ENCODE measurements around the gene VEZT.

Gene VEZT

GRCh38 chr12:95201056-95201670 is 16.4 kb upstream of the VEZT start:
- DNase-seq, result no peak

DNA sequence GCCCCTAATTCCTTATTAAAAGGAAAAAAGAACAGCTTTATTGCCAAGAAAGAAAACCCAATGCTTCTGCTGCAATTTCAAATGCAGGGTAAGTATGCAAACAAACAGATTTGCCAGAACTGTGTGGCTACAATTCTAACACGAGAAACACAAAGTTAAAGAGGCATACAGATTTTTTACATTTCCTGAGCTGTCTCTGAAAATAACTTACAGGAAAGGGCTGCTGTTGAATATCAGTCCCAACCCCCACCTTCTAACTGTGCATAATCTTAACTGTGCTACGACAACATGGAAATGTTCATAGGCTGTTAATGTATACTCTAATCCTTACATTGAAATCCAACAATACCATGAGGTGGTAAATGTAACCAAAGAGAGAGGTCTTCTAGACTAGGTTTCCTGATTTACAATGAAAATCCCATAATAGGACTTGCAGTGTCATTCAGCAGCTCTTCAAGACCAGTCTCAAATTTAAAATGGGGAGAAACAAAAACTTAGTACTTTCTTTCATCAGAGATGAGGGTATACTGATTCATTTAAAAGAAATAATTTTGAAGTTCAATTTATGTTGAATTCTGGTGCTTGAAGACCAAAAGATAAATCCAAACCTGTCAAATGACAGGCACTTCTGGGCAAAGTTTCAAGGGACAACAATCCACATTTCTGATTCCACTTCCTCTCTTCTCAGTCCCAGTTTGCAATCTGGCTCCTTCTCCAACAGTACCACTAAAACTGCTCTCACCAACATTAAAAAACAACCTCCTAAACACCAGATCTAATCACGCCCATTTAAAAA is 14.7 kb upstream of the VEZT start:
- no peak for DNase-seq

- DNase-seq, result no peak
Measured at GRCh38 chr12:95203487-95204030, 14.0 kb upstream of the VEZT start.

GRCh38 chr12:95204141-95204866 is 13.3 kb upstream of the VEZT start:
- DNase-seq, result no peak

- no peak for DNase-seq
Measured at GRCh38 chr12:95205016-95205624, 12.5 kb upstream of the VEZT start.

DNA sequence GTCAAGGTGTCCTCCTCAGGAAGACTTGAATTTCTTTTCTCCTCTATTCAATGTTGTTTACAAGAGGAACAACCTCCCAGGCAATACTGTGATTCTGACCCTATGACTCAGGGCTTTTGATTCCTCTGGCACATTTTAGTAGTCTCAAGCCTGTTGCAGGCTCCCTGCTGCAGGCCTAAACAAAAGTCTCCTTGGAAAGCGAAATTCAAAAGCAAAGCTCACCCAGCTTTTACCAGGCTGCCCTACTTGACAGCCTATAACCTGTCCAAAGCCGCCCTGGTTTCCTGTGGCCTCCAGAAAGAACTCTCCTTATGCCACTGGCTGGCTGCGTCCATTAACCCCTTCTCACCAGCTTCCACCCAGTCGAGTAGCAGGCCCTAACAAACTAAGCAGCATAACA is 11.9 kb upstream of the VEZT start:
- DNase-seq, result no peak

DNA sequence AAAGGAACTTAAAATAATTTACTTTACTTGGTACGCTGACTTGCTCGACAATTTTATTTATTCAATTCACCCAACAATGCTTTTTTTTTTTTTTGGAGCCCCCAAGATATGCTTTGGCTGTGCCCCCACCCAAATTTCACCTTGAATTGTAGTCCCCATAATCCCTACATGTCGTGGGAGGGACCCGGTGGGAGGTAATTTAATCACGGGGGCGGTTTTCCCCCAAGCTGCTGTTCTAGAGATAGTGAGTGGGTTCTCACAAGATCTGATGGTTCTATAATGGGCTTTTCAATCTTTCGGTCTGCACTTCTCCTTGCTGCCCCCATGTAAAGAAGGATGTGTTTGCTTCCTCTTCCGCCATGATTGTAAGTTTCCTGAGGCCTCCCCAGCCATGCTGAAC is 10.7 kb upstream of the VEZT start:
- DNase-seq, result no peak

DNA sequence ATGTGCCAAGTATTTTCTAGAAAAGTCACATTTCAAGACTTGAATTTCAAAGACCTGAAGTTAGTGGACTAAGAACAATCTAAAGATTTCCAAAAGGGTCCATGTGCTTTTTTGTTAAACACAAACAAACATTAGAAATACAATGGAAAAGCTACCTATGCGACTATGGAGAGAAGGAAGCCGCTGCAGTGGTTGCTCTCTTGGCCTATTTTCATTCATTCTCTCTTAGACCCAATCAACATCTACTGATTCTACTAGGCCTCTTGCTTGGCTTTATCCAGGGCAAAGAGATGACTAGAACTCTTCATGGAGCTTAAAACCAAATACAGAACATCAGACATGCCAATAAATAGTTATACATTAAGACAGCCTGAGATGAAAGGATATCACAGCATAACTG is 10.2 kb upstream of the VEZT start:
- DNase-seq, result no peak

DNA sequence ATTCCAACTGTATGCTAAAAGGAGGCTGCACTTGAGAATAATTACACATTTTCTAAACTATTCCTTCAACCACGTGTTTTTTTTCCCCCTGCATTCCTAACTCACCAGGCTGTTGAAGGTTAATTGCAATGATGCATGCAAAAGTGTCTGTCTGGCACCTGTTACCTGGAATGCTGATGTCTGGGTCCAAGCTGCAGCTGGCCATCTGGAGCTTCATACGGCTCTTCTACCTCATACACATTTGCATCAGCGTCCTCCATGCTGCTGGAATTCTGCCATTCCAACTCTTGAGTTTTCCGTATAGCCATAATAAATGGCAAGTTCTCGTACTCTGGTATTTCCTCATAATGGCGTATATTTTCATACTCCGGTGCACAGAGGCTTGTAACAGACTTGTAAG is 8.9 kb upstream of the VEZT start:
- DNase-seq, result no peak

DNA sequence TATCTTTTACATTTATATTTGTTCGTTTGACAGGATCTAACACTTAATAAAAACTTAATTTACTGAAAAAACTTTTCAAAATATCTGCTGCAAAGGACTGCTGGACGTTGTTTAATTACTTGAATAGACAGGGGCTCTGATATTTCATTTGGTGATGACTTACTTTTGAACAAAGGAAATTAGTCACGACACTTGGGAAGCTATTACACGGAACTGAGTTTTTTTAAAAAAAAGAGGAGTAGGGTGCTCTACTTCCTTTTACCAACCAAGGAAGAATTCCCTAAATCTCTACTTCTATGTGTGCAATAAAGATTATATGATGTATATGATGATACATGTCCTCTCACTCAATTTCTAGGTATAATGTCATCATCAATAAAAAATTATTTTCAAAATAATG is 5.0 kb upstream of the VEZT start:
- DNase-seq, result no peak

DNA sequence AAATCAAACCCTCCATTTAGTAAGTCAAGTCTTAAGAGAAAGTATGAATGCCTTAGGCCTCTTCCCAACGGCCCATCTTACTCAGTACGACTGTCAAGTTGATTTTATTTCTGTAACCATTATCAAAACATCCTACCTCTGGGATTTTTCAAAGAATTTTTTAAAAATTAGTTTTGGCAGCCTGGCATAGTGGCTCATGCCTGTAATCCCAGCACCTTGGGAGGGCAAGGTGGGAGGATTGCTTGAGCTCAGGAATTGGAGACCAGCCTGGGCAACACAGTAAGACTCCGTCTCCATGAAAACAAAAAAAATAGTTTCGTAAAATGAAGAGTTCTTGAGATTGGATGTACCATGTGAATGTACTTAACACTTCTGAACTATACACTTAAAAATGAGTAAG is 4.5 kb upstream of the VEZT start:
- DNase-seq, result no peak

DNA sequence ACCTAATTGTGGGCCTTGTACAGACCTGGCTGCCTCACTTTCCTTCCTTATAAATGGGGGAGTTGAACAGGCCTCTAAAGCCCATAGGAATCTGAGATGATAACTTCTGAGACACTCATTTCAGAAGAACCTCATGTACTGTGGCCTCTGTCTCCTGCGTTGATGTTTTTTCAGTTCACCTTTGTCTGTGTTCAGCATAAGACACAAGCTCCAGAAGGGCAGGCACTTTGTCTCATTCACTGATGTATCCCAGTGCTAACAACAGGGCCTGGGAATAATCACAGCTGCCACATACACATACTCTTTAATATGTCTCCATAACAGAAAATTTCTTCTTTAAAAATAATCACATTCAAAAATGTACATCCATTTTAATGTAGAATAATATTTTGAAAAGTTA is 3.7 kb upstream of the VEZT start:
- no peak for DNase-seq

- no peak for DNase-seq
Measured at GRCh38 chr12:95214466-95214865, 3.1 kb upstream of the VEZT start.

GRCh38 chr12:95215949-95216348 is 1.7 kb upstream of the VEZT start:
- DNase-seq, result no peak

DNA sequence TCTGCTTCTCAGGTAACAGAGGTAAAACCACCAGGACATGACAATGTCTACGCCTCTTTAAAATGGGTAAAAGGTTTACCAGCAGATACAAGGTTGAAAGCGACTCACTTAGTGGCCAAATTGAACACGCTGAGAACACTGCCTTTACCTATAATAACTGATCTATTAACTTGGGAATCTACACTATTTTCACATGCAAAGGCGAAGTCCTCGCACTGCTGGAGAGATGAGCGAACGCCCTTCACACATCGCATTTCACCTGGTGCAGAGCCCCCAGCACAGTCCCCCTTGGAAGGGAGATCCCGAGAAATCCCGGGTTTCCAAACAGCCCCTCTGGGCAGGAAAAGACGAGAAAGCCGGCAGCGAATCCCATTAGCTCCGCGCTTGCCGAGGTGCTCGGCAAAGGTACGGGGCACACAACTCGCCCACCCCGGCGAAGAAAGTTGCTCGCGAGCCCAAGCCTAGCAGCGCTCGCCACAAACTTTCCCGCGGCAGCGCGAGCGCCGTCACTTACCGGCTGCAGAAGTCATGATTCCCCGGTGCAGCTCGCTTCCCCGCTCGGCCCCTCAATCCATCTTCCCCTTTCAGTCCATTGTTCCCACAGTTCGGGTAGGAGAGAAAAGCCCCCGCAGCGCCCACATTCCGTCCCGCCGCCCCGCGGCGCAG is 763 bp upstream of the VEZT start:
- DNase-seq, result no peak

DNA sequence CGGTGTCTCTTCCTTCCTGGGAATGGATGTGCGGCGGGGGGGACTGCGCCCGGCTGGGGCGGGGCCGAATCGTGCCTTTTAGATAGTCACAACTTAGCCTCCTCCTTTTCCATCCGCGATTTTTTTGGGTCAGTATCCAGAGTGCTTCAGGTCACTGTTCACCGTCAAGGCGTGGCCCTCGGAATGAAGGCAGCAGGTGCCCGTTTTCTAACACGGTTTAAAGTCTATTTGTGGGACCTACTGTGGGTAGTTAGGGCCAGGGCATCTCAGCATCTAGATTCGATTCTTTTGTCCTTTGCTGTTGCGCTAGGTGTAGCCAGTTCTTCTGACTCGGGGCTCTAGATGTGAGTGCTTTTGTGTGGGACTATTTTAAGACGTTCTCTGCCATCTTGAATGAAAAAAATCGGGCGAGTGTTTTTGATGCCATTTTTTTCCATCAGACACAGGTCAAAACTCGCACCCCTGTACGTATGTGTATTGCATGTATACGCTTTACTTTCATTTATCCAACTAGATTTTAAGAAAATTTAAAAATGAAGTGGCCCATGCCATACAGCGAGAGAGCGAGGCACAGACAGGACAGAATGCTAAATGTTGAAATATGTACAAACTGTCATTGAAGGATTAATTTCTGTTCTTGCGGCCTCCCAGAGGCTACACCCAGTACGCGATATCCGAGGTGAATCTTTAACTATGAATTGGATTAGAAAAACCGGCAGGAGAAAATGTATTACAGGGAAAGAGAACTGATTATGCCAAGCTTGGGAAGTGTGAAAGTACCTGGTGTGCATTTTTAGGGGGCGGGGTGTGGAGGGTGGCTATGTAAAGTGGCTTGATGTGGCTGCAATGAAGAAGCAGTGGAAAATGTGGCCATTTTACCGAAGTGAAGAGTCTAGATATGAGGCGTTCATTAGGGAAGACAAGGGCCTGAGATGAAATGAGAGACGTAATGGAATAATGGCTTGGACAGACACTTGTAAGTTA is 835 bp downstream of the VEZT start:
- peak; percentile 8 for DNase-seq

GRCh38 chr12:95220190-95220589 is 2.6 kb downstream of the VEZT start:
- DNase-seq, result no peak

GRCh38 chr12:95220726-95221125 is 3.1 kb downstream of the VEZT start:
- DNase-seq, result no peak

GRCh38 chr12:95224202-95225170 is 6.9 kb downstream of the VEZT start:
- no peak for DNase-seq

- no peak for DNase-seq
Measured at GRCh38 chr12:95225645-95226212, 8.1 kb downstream of the VEZT start.

Measured in activated T-cell treated with anti-CD3 and anti-CD28 coated beads for 4 hours (primary cell).